Right renal cortex interstitium (tissue), 3 donors: ENCODE results near the gene KLHL22. TPM values are rescaled to one million over a fixed set of nuclear protein-coding genes. Genes with fewer than 3 reads are reported as not detected.
A peak's percentile ranks its signal among the peaks of the same experiment; 100 is the strongest.
"Not testable (repeated sequence)": the region's sequence is repeated elsewhere in the genome, so short reads cannot be mapped to it uniquely, and the experiment has no call there.

ENCODE experiments used
- DNase-seq, 3 donors: peaks; one replicate each; pipeline ENCODE4 v3.0.0-alpha.2; 2013; ENCODE audit warnings: low read depth in 3 of 3, low spot score in 2 of 3
- polyA plus RNA-seq, 3 donors: library from polyadenylated mRNA; unstranded; fragments of 120-200 nt; gene quantifications; one replicate each; pipeline ENCODE4 v1.2.1, GENCODE V29; 2013; ENCODE audit not compliant: insufficient read length in 3 of 3

The KLHL22 gene
- polyA plus RNA-seq, 3 donors: 26.9 to 28.0 (median 27.4) TPM

GRCh38 chr22:20451129-20451778 lies 44.3 kb downstream of the KLHL22 start:
- DNase-seq: not testable (repeated sequence)

GRCh38 chr22:20450551-20450906 lies 45.1 kb downstream of the KLHL22 start:
- no peak for DNase-seq

GRCh38 chr22:20449819-20450550 lies 45.6 kb downstream of the KLHL22 start:
- DNase-seq: no peak

GRCh38 chr22:20448630-20449029 lies 47.0 kb downstream of the KLHL22 start:
- no peak for DNase-seq

- no peak for DNase-seq
Measured at GRCh38 chr22:20446383-20446970, 49.1 kb downstream of the KLHL22 start.

GRCh38 chr22:20444325-20444724 lies 51.3 kb downstream of the KLHL22 start:
- no peak for DNase-seq

- DNase-seq: no peak
Measured at GRCh38 chr22:20442485-20443284, 52.9 kb downstream of the KLHL22 start.

- DNase-seq: no peak
Measured at GRCh38 chr22:20441631-20442484, 53.7 kb downstream of the KLHL22 start.

- no peak for DNase-seq
Measured at GRCh38 chr22:20440637-20441591, 54.7 kb downstream of the KLHL22 start.

- no peak for DNase-seq
Measured at GRCh38 chr22:20439928-20440575, 55.5 kb downstream of the KLHL22 start.

GRCh38 chr22:20439556-20439927 lies 56.1 kb downstream of the KLHL22 start:
- DNase-seq: no peak

GRCh38 chr22:20438678-20439492 lies 56.7 kb downstream of the KLHL22 start:
- DNase-seq: no peak

GRCh38 chr22:20438427-20438677 lies 57.2 kb downstream of the KLHL22 start:
- no peak for DNase-seq

- DNase-seq: peak in 1 of 3 donors; percentile 61
Measured at GRCh38 chr22:20437613-20438426, 57.8 kb downstream of the KLHL22 start, which contains the start of gene SCARF2. Gene SCARF2 (minus strand): TSS chr22:20437825. CDS start chr22:20437754, 71 bp downstream.

- no peak for DNase-seq
Measured at GRCh38 chr22:20436768-20437612, 58.6 kb downstream of the KLHL22 start.

- no peak for DNase-seq
Measured at GRCh38 chr22:20436307-20436767, 59.3 kb downstream of the KLHL22 start.
